Thyroid gland (tissue), 4 donors: ENCODE measurements around the gene PRSS38. TPM values are rescaled to one million over a fixed set of nuclear protein-coding genes. Genes with fewer than 3 reads are reported as not detected.

ENCODE experiments used
- DNase-seq, 2 donors: peaks; one replicate each; pipeline ENCODE4 v3.0.0-alpha.2; 2019
- H3K27ac ChIP-seq, 3 donors: fragments of 200-600 bp; sonication (generic); 1 replicate in 2 of 3; 2 replicates in 1 of 3; pipeline ENCODE4 v1.5.1; 2016 to 2019; ENCODE audit warnings: mild to moderate bottlenecking in 1 of 3, moderate library complexity in 1 of 3
- H3K27me3 ChIP-seq: fragments of 200-600 bp; sonication (generic); one replicate; pipeline ENCODE4 v1.5.1; 2019
- H3K36me3 ChIP-seq, 2 donors: fragments of 200-600 bp; sonication (generic); one replicate each; pipeline ENCODE4 v1.5.1; 2016 to 2019
- H3K4me1 ChIP-seq, 2 donors: fragments of 200-600 bp; sonication (generic); one replicate each; pipeline ENCODE4 v1.5.1; 2017 to 2019
- H3K4me3 ChIP-seq, 3 donors: fragments of 200-600 bp; sonication (generic); replicated peaks in 1 of 3; 1 replicate in 2 of 3; 2 replicates in 1 of 3; pipeline ENCODE4 v1.5.1; 2016; ENCODE audit warnings: mild to moderate bottlenecking in 1 of 3
- H3K9me3 ChIP-seq: fragments of 200-600 bp; sonication (generic); one replicate; pipeline ENCODE4 v1.5.1; 2017
- POLR2A ChIP-seq, 2 donors: fragments of 450-650 bp; IDR thresholded peaks; one replicate each; pipeline ENCODE4 v1.6.1; 2017; ENCODE audit warnings: antibody characterized with exemption in 2 of 2, mild to moderate bottlenecking in 2 of 2, moderate library complexity in 1 of 2
- WGBS, 2 donors: methylation state at CpG; one replicate each; pipeline ENCODE4 v1.1.5; 2017; 5-methylcytosine and 5-hydroxymethylcytosine counted together
- intact Hi-C: fragments of 100-400 bp; cut with DNase I; formaldehyde crosslinking; loops from one replicate; pipeline ENCODE4 v1.15.1; 2023
- total RNA-seq, 4 donors: library from RNA; depleted of rRNA; stranded (reverse); fragments of >200 nt; gene quantifications; one replicate each; pipeline ENCODE4 v1.2.3, GENCODE V29; 2016
- TF ChIP-seq, protein P1 (sequence below), 6 experiments: fragments of 200-600 bp in 3 of 6; fragments of 450-650 bp in 3 of 6; sonication (generic) in 3 of 6; IDR thresholded peaks; one replicate each; pipeline ENCODE4 v1.5.1; 2016 to 2019; ENCODE audit warnings: antibody characterized with exemption in 6 of 6, mild to moderate bottlenecking in 2 of 6, inconsistent platforms in 1 of 6, moderate library complexity in 1 of 6

The PRSS38 gene
- total RNA-seq, 4 donors from 2014 or later, result not detected

DNA sequence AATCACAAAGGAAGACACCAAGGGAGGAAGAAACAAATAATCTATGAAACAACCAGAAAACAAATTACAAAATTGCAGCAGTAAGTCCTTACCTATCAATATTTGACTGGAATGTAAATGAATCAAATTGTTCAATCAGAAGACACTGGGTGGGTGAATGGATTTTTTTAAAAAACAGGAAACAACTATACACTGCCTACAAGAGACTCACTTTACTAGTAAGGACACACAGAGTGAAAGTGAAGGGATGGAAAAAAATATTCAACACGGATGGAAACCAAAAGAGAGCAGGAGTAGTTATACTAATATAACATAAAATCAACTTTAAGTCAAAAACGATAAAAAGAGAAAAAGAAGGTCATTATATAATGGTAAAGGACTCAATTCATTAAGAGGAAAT, 6.4 kb upstream of the PRSS38 start:
- DNase-seq, result no peak
- H3K36me3 ChIP-seq, result no peaks in the 10 kb centered on the region
- no peaks in the 10 kb centered on the region for H3K4me1 ChIP-seq
- intact Hi-C loops, result no loop called here
- WGBS, 2 donors, result 82 to 86% methylated on average over 2 of the region's 2 CpGs
- no peak overlapping the region for H3K4me3 ChIP-seq
- H3K27ac ChIP-seq, result no peak overlapping the region
- TF ChIP-seq, protein P1, sequence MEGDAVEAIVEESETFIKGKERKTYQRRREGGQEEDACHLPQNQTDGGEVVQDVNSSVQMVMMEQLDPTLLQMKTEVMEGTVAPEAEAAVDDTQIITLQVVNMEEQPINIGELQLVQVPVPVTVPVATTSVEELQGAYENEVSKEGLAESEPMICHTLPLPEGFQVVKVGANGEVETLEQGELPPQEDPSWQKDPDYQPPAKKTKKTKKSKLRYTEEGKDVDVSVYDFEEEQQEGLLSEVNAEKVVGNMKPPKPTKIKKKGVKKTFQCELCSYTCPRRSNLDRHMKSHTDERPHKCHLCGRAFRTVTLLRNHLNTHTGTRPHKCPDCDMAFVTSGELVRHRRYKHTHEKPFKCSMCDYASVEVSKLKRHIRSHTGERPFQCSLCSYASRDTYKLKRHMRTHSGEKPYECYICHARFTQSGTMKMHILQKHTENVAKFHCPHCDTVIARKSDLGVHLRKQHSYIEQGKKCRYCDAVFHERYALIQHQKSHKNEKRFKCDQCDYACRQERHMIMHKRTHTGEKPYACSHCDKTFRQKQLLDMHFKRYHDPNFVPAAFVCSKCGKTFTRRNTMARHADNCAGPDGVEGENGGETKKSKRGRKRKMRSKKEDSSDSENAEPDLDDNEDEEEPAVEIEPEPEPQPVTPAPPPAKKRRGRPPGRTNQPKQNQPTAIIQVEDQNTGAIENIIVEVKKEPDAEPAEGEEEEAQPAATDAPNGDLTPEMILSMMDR (IDR thresholded peaks at IDR 0.05), result no peak
- no peak for TF ChIP-seq POLR2A (IDR thresholded peaks at IDR 0.05)
- H3K27me3 ChIP-seq, result no peaks in the 10 kb centered on the region
- H3K9me3 ChIP-seq, result no peaks in the 10 kb centered on the region

DNA sequence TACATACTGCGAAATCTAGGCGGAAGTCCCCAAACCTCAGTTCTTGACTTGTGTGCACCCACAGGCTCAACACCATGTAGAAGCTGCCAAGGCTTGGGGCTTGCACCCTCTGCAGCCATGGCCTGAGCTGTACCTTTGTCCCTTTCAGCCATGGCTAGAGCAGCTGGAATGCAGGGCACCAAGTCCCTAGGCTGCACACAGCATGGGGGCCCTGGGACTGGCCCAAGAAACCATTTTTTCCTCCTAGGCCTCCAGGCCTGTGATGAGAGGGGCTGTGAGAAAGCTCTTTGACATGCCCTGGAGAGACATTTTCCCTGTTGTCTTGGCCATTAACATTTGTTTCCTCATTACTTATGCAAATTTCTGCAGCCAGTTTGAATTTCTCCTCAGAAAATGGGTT, 1.5 kb upstream of the PRSS38 start:
- H3K9me3 ChIP-seq, result no peaks in the 10 kb centered on the region
- no peaks in the 10 kb centered on the region for H3K27me3 ChIP-seq
- 100% methylated on average over 2 of the region's 2 CpGs; no CpG with 5 or more reads in 1 of the 2 donors for WGBS, 2 donors
- TF ChIP-seq POLR2A (IDR thresholded peaks at IDR 0.05), result no peak
- TF ChIP-seq, protein P1 (IDR thresholded peaks at IDR 0.05), result no peak
- intact Hi-C loops, result no loop called here
- H3K36me3 ChIP-seq, result no peaks in the 10 kb centered on the region
- no peak for DNase-seq
- no peak overlapping the region for H3K27ac ChIP-seq
- no peaks in the 10 kb centered on the region for H3K4me1 ChIP-seq
- H3K4me3 ChIP-seq, result no peak overlapping the region

DNA sequence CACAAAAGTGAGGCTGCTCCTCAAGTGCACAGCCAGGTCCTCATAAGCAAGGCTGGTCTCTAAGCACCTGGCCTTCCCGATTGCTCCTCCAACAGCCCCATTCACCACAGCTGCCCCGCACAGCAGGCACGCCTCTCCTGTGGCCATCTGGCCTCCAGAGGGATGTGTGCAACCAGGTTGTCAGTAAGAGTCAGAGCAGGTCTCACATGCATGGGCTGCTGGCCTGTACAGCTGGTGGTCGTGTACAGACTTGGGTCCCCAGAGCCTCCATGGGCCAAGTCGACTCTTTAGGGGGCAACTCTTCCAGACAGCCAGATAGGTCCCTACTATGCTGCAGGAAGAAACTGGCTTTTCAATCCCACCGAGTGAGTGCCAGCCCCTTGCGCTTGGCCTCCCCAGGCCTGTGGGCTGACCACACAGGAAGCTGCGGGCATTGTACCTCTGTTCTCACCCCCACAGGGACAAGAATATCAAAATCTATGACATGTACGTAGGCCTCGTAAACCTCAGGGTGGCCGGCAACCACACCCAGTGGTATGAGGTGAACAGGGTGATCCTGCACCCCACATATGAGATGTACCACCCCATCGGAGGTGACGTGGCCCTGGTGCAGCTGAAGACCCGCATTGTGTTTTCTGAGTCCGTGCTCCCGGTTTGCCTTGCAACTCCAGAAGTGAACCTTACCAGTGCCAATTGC, 1.4 kb downstream of the PRSS38 start:
- H3K4me3 ChIP-seq, result no peak overlapping the region
- no peak overlapping the region for H3K27ac ChIP-seq
- intact Hi-C loops, result no loop called here
- no peak for DNase-seq
- no peaks in the 10 kb centered on the region for H3K36me3 ChIP-seq
- H3K27me3 ChIP-seq, result no peaks in the 10 kb centered on the region
- no peaks in the 10 kb centered on the region for H3K4me1 ChIP-seq
- H3K9me3 ChIP-seq, result no peaks in the 10 kb centered on the region
- WGBS, 2 donors, result 92 to 95% methylated on average over 15 of the region's 16 CpGs
- TF ChIP-seq POLR2A (IDR thresholded peaks at IDR 0.05), result no peak
- TF ChIP-seq, protein P1 (IDR thresholded peaks at IDR 0.05), result no peak

DNA sequence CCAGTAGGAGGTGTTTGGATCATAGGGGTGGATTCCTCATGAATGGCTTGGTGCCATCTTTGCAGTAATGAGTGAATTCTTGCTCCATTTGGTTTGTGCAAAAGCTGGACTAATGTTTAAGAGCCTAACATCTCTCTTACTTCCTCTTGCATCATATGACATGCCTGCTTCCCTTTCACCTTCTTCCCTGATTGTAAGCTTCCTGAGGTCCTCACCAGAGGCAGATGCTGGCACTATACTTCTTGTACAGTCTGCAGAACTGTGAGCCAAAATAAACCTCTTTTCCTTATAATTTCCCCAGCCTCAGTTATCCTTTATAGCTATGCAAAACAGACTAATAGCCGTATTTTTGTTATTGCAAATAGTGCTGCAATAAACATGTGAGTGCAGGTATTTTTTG, 8.1 kb downstream of the PRSS38 start:
- TF ChIP-seq, protein P1 (IDR thresholded peaks at IDR 0.05), result no peak
- TF ChIP-seq POLR2A (IDR thresholded peaks at IDR 0.05), result no peak
- intact Hi-C loops, result no loop called here
- no peak overlapping the region for H3K27ac ChIP-seq
- 87 to 94% methylated on average over 1 of the region's 1 CpG for WGBS, 2 donors
- no peaks in the 10 kb centered on the region for H3K9me3 ChIP-seq
- H3K4me3 ChIP-seq, result no peak overlapping the region
- no peak for DNase-seq
- H3K36me3 ChIP-seq, result no peaks in the 10 kb centered on the region
- no peaks in the 10 kb centered on the region for H3K27me3 ChIP-seq
- no peaks in the 10 kb centered on the region for H3K4me1 ChIP-seq

DNA sequence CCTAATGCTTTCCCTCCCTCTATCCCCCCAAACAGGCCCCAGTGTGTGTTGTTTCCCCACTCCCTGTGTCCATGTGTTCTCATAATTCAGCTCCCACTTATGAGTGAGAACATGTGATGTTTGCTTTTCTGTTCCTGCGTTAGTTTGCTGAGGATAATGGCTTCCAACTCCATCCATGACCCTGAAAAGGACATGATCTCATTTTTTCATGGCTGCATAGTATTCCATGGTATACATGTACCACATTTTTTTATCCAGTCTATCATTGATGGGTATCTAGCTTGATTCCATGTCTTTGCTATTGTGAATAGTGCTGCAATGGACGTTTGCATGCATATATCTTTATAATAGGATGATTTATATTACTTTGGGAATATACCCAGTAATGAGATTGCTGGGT, 8.7 kb downstream of the PRSS38 start:
- WGBS, 2 donors, result 41 to 49% methylated on average over 2 of the region's 2 CpGs

More for the DNA sequence above, 8.7 kb downstream of the PRSS38 start:
- Histone ChIP-seq H3K9me3 (no peaks in the 10 kb centered on the region), H3K4me1 (no peaks in the 10 kb centered on the region), H3K27me3 (no peaks in the 10 kb centered on the region), H3K36me3 (no peaks in the 10 kb centered on the region), H3K4me3 (no peak overlapping the region), H3K27ac (no peak overlapping the region)
- intact Hi-C loops, result no loop called here
- TF ChIP-seq, protein P1 (IDR thresholded peaks at IDR 0.05), result no peak
- TF ChIP-seq POLR2A (IDR thresholded peaks at IDR 0.05), result no peak
- DNase-seq, result no peak
